Activated T-cell treated with anti-CD3 and anti-CD28 coated beads, Interleukin-2, amount 50 U/mL, for 1 hour (primary cell): ENCODE data around the gene FOXO3.
"Not testable (repeated sequence)": the region's sequence is repeated elsewhere in the genome, so short reads cannot be mapped to it uniquely, and the experiment has no call there.

Experiments
- DNase-seq: peaks from one replicate; pipeline ENCODE4 v3.0.0-alpha.2; 2020

FOXO3 gene

DNA sequence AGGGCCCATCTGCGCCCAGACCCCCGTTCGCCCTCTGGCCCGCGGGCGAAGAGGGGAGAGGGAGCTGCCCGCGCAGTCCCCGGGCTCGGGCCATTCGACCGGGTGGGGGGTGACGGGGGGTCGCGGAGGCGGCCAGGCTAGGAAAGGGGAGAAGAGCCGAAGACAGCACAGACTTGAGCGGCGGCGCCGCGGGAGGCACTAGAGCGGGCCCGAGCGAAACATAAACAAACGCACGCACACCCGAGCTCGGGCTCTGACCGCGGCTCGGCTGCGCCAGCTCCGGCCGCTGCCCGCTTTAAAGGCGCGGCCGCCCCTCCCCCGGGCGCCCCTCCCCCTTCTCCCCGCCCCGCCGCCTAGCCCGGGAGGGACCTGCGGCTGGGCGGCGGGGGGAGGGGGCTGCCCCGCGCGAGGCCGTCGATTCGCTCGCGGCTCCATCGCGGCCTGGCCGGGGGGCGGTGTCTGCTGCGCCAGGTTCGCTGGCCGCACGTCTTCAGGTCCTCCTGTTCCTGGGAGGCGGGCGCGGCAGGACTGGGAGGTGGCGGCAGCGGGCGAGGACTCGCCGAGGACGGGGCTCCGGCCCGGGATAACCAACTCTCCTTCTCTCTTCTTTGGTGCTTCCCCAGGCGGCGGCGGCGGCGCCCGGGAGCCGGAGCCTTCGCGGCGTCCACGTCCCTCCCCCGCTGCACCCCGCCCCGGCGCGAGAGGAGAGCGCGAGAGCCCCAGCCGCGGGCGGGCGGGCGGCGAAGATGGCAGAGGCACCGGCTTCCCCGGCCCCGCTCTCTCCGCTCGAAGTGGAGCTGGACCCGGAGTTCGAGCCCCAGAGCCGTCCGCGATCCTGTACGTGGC, at the start of gene FOXO3:
FOXO3 (plus strand) TSS at position 455 of the 846 bp plus-strand sequence; CDS start at position 747, 292 bp downstream.
- DNase-seq, result peak; percentile 72

DNA sequence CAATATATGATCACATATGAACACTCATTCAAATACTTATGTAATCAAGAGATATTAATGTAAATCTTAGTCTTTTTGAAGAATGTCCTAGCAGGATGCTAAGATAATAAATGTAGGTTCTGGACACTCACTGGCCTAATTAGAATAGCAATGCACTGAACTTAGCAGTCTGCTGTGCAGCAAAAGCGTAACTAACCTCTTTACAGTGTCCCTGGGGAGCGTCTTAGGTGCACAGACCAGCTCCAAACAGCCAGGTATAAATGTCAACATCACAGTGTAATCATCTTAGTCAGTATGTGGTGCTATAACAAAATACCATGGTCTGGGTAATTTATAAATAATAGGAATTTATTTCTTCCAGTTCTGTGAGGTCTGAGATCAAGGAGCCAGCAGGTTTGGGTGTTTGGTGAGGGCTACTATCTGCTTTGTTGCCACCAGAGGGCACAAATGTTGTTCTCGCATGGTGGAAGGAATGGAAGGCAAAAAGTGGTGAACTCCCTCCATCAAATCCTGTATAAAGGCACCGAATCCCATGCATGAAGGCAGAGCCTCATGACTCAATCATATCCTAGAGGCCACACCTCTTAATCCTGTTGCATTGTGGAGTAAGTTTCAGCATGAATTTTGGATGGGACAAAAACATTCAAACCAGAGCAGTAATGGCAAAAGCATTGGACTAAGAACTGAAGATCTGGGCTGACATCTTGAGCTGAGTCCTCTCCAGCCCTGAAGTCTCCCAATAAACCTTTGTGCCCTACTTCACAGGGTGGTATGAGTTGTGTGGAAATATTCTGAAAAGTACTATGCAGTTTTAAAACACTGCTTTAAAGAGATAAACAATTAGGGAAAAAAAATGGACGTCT, 41.8 kb upstream of the FOXO3 start:
- DNase-seq, result no peak

DNA sequence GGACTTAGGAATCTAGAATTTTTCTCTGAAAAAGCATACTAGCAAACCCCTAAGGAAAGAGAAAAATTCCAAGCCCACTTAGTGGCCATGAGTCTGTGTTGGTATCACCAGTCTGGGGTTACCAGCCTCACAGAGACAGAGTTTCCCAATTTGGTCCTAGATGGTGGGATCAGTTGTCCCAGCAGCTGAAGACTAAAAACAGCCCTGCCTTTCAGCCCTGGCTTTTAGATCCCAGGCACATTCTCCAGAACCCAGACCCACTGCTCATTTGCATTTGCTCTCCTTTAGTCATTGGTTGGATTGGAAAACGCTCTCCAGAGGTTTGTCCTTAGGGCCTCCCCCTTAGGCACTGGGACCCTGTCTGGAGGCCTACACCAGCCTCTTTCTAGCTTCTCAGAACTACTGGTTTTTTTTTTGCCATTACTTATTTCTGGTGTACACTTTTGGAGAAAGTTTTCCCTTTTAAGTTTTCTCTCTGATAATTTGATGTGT, 39.1 kb upstream of the FOXO3 start:
- DNase-seq, result no peak

DNA sequence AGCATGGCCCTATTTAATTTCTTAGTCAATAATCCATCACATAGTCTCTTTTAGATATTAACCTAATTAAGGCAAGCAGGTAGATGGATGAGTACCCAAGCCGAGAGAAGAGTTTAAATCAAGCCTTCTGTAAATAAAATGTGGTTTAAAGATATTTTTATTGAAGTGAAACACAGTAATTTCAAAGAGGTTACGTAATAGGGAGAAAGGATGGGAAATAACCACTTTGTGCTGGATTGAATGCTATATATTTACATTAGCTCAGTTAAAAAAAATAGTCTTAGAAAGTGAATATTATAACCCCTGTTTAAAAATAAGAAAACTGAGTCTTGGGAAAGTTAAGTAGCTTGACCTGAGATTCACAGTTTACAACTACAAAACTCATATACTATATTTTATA, 37.0 kb upstream of the FOXO3 start:
- DNase-seq, result no peak

DNA sequence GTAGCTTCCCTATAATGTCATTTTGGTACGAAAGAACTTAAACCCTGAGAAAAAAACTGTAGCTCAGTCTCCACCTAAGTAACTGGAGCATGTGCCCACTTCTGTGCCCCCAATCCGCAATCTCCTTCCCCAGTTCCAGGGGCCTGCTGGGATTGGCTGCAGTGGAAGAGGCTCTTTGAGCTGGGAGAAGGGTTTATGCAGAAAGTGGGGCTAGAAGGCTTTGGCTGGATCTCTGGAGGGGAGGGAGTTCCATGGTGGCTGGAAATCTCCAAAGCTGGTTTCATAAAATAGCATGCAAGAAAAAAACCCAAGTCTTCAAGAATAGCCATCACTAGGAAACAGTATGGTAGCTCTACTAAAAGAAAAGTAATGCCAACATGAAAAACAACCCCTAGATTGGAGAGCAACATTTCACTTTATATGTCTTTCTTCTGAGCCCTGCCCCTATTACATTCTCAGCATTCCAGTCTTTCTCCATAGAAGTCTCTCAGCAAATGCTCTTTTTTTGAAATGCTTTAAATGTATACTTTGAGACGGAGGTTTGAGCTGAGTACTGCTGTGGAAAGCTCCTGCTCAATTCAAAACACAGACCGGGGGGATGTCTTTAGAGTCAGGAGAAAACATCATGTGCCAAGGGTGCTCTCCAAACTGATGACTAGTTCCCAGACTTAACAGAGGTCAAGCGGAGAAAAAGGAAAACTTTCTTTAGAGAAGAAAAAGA, 36.0 kb upstream of the FOXO3 start:
- no peak for DNase-seq

DNA sequence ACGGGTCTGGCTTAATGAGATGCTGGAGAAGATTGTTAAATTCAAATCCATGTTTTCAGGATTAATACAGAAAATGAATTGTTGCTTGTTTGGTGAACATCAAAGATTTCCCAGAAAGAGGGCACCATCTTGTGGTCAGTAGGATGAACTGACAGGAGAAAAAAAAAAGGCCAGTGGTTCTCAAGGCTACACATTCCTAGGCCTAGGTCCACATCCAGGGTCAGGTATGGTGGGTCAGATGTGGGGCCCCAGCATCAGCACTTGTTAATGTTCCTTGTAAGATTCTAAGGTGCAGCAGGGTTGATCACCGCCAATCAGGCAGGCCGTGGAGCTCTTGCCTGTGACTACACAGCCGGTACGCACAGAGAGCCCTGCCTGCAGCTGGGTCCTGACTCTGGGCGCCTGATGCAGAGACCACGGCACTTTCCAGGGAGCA, 34.0 kb upstream of the FOXO3 start:
- DNase-seq, result no peak

DNA sequence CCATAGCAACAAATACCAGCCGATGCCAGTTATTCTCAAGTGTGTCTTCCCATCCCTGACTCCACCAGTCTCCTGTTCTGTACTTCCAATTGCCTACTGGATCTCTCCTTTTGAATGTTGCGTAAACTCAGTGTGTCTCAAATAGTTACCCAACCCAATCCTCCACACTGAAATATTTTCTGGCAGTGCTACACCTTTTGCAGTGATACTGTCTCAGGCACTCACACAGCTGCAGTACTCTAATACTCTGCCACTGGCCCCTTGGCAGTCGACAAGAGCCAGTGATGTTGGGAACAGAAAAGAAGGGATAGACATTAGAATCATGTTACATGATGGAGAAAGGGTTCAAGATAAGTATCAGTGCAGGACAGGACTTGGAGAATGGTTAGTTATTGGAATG, 31.8 kb upstream of the FOXO3 start:
- DNase-seq, result no peak

DNA sequence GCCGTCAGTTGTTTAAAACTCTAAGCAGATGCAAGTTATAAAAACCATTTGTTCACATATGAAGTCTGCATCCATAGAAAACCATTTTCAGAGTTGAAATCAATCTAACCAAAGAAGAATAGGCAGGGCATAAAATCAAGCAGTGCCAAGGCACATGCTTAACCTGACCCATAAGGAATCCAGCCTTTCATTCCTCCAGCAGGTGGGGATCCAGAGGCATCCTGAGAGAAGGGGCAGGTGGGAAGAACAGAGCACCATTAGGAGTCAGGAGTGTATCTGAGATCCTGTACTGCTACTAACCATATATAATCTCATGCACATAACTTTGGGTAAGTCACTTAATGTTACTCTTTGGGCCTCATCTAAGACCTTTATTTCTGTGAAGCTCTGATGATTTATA, 29.4 kb upstream of the FOXO3 start:
- DNase-seq, result no peak

DNA sequence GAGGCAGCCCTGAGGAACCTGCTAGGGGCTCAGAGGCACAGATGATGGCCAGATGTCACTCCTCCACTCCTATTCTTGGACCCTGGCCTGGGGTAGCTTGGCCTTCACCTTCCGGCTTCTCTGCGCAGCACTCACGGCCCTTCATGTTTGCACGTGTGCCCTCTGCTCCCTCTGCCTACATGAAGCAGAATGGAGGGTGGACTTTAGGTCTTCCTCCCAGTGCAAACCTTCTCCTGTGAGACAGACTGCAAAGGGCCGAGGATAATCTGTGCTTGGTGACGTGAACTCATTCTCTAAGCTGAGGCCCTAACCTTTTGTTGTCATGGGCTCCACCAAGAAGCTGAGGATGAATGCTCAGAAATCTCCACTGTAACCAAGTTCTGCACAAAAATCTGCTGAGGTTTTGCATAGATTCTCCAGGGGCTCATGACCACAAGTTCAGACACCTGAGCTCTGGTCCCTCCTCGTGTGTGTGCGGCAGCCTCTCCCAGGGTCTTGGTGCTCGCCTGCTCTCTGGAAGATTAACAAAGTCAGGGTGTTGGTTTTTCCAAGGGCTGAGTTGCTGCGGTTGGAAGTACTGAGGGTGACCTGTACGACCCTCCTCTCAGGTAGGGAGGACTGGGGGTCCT, 25.5 kb upstream of the FOXO3 start:
- no peak for DNase-seq

DNA sequence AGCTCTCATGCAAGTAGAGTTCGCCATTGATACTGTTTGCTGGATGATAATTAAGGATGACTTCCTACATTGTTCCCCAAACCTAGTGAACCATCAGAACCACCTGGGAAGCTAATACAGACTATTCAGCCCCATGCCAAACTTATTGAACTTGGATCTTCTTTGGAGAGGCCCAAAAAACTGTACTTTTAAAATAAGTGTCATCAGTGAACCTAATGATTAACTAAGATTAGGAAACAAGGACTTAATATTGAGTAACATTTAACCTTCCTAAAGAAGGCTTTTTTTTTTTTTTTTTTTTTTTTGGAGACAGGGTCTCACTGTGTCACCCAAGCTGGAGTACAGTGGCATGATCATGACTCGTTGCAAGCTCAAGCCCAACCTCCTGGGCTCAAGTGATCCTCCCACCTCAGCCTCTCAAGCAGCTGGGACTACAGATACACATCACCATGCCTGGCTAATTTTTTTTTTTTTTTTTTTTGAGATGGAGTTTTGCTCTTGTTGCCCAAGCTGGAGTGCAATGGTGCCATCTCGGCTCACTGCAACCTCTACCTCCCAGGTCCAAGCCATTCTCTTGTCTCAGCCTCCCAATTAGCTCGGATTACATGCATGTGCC, 24.7 kb upstream of the FOXO3 start:
- DNase-seq, result not testable (repeated sequence)

DNA sequence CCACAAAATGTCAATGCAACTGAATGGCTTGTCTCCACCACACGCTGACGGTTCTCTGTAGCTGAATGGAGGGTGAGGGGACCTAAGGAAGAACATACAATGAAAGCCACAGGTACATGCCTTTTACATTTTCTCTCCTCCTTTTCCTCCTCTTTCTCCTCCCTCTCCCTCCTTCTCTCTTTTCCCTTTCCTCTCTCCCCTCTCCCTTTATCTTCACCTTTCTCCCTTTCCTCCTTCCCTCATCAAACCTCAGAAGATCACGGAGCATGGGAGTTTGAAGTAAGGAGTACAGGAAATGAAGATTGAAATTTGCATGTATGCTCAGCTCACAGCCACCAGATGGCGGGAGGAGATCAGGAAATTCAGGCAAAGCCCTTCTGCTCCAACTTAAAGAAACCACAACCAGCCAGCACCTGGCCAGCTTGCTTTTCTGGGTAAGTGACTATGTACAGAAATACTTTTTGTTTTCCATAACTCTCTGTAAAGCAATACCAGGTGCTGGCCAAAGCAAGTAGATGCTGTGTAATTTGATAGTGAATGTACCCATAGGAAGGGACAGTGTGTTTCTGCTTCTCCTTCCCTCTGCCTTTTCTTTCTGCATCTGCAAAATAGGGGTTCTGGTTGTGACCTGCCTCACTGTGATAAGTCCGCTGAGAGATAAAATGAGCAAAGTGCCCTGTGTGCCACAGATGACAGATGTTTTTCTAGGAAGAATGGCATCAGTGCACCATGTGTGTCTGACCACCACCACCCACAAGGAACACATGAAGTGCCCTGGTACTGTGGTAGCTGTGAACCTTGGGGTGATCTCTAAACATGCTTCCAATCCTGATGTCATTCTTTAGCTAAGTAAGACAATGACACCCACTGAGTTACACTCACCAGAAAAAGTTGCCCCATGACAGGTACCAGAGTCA, 18.6 kb upstream of the FOXO3 start:
- peak; percentile 68 for DNase-seq

DNA sequence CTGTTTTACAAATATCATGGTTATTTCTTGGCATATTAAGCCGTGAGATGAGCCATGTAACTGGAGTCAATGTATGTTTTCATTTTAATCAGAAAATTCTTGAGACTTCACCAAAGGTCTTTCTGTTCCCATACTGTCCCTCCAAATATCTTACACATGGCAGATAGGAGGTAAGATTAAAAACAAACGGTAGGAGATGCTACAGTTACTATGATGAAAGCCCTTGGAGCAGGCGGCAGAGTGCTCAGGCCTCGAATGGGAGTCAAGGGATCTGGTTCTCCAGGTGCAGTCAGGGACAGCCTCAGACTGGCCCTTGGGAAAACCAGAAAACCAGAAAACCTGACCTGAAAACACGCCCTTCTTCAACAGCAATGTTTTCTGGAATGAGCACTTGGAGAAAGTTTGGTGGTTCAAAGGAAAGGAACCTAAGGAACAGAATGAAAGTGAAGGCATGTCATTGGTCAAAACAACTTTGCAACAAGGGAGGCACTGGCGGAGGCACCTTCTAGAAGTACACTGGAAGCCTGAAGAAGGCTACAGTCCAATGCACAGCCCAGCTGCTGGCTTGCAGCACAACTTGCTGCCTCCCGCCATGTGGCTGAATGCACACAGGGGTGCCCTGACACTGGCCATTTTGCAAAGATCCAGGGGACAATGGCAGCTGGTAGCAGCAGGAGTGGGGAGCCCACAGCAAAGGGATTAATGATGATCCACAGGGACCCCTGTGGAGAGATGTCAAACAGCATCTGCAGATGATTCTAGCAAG, 17.4 kb upstream of the FOXO3 start:
- no peak for DNase-seq

DNA sequence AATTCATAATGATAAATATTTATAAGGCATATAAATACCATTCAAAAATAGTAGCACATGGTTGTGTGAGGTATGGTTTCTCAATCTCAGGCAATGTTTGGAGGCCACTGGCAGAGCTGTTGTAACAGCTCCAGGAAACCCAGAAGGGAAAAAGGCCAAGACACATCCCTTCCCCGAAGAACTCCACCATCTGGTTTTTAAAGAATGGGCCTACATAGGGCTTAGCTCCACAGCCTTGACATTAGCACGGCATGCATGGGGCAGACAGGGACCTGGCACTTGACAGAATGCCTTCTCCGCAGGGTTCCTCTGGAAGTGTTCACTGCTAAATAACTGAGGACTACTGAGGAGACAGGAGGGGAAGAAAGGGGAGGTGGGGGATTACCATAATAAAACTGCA, 16.1 kb upstream of the FOXO3 start:
- no peak for DNase-seq

DNA sequence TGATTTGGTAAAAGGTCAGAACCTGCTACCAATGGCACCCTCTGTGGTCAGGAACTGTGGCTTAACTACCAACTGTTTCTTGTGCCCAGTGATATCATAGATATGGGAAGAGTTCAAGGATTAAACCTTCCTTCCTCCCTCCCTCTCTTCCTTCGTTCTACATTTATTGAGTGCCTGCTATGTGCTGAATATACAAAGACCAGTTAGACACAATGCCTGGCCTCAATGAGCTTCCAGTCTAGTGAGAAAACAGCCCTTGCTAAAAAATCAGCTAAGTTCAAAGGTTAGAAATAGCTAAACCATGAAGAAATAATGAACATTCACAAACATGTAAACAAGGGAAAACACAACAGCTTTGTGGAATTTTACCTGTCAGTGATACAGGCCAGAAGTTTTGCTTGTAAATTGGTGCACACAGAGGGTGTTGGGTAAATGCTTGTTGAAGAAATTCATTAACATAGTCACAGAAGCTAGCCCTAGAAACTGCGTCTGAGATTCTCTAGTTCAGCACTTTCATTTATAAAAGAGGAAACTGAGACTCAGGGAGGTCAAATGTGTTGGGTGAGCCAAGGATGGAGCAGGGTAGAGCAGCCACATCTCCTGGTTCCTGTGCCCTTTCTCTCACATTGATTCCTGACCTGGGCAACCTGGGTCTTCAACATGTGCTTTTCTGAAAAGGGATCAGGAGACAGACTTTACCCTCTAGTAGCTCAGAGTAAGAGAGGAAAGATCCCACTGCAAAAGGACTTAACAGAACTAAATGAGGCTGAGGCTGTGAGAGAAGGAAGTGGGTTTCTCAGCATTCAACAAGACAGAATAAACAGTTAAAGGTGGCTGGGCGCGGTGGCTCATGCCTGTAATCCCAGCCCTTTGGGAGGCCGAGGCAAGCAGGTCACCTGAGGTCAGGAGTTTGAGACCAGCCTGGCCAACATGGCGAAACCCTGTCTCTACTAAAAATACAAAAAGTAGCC, 14.4 kb upstream of the FOXO3 start:
- DNase-seq, result no peak

DNA sequence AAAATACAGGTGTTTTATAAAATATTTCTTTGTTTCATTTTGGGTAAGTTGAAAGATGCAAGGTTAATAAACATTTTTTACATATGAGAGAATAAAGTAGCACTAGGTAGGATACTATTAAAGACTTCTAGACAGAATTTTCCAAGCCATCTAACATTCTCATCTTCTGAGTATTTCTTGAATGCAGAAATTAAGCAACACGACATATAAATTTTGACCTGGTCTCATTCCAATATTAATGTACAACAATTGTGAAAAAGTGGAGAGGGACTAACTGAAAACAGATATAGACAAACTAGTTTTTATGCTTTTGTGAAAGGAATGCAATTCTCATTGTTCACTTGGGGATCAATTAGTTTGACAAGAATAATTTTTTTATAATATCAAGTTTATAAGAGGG, 11.5 kb upstream of the FOXO3 start:
- DNase-seq, result no peak

DNA sequence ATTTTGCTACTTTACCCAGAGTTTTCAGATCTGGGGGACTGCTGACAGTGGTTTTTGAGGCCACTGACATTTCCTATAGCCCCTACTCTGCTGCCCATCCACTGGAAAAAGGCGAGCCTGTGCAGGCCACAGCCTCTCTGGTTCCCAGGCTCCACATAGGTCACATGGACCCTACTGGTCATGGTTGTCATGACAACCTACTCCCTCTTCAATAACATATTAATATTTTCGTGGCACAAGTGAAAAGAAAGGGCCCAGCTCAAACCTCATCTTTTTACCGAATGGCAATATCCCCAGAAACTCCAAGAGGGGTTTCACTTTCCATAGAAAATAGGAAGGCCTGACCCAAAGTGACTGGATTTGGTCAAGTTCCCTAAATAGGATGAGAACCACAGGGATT, 11.0 kb upstream of the FOXO3 start:
- no peak for DNase-seq

DNA sequence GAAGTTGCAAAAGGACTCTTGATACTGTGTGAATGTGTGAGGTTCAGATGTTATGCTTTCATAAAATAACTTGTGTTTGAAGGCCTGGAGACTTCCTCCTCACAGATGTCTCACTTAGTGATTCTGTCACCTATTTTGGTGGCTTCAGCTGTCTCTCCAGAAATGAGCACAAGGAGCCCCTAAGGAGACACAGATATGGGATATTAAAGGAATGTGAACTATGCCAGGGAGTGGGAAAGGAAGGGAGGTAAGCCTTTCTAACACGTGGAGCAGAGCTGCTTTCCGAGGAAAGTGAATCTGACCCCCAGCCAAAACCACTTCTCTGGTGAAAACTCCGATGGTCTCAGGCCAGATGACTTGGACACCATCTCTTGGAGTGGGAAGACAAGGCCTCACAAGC, 10.5 kb upstream of the FOXO3 start:
- DNase-seq, result no peak

DNA sequence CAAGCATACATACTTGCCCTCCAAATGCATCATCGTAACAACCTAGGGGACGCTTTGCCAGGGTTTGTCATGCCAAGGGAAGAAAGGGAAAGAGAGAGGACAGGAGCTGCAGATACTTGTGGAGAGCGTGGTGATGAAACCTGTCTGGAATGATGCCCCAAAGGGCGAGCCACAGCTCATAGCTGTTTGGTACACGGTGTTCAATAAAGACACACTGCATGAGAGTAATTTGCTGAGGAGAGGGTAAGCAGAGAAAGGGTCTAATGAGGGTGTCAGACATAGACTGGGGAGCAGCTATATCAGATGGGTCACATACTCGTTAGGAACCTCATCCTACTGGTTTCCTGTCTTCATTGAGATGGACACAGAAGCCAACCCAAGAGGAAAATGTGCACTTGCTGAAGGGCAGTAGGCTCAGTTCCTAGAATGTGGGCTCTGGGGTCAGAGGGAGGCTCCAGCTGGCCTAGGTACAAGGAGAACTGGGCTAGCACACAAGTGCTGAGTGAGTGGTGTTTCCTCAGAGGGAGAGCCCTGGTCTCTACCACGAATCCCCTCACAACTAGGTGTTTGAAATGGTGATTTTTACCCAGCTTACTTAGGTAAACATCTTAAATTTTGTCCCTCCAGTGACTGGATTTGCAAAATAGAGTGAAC, 5.2 kb upstream of the FOXO3 start:
- DNase-seq, result no peak
